ENCODE results near the gene ANXA7.
"Not testable (repeated sequence)": the region's sequence is repeated elsewhere in the genome, so short reads cannot be mapped to it uniquely, and the experiment has no call there.

The ANXA7 gene

DNA sequence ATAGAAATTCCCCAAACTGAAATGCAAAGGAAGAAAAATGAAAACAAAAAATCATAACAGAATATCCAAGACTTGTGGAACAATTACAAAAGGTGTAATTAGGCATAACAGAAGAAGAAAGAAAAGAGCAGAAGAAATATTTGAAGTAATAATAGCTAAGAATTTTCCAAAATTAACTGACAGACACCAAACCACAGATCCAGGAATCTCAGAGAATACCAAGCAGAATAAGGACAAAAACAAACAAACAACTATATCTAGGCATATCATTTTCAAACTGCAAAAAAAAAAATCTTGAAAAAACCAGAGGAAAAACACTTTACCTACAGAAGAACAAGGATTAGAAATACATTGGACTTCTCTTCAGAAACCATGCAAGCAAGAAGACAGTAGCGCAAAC, 80.7 kb downstream of the ANXA7 start:
- no peak for DNase-seq

DNA sequence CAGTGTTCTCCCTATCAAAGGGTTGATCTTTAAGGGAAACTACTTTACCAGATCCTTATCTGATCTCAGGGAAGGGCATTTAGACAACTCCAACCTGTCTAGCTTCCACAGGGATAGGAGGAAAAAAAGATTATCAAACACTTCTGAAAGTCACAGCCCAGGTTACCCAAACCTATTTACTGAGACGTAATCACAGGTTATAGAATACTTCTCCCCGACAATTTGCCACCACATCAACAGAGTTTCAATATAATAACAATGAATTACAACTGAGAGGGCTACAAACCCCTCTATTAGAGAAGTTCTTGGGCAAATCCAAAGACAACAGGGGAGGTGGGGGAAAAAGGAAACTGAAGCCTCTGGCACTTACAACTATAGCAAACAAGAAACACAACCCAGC, 81.5 kb downstream of the ANXA7 start:
- no peak for DNase-seq

DNA sequence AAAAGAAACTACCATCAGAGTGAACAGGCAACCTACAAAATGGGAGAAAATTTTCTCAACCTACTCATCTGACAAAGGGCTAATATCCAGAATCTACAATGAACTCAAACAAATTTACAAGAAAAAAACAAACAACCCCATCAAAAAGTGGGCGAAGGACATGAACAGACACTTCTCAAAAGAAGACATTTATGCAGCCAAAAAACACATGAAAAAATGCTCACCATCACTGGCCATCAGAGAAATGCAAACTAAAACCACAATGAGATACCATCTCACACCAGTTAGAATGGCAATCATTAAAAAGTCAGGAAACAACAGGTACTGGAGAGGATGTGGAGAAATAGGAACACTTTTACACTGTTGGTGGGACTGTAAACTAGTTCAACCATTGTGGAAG, 85.3 kb downstream of the ANXA7 start:
- not testable (repeated sequence) for DNase-seq

DNA sequence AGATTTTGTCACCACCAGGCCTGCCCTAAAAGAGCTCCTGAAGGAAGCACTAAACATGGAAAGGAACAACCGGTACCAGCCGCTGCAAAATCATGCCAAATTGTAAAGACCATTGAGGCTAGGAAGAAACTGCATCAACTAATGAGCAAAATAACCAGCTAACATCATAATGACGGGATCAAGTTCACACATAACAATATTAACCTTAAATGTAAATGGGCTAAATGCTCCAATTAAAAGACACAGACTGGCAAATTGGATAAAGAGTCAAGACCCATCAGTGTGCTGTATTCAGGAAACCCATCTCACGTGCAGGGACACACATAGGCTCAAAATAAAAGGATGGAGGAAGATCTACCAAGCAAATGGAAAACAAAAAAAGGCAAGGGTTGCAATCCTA, 88.6 kb downstream of the ANXA7 start:
- DNase-seq = not testable (repeated sequence)
